Activated CD4-positive, CD25-positive, alpha-beta regulatory T cell treated with anti-CD3 and anti-CD28 coated beads, Interleukin-2, amount 50 U/mL, for 72 hours (primary cell): Measurements from ENCODE around the gene TUBA4A.
A peak's percentile ranks its signal among the peaks of the same experiment; 100 is the strongest.
"Not testable (repeated sequence)": the region's sequence is repeated elsewhere in the genome, so short reads cannot be mapped to it uniquely, and the experiment has no call there.

Experiments used
- DNase-seq: peaks from one replicate; pipeline ENCODE4 v3.0.0; 2021

Gene TUBA4A

GRCh38 chr2:219266886-219267285, 13.2 kb upstream of the TUBA4A start:
- no peak for DNase-seq

- DNase-seq, result no peak
These were observed 12.5 kb upstream of the TUBA4A start for GRCh38 chr2:219266232-219266631.

GRCh38 chr2:219261024-219261855, 7.5 kb upstream of the TUBA4A start:
- no peak for DNase-seq

- DNase-seq, result not testable (repeated sequence)
These were observed 5.2 kb upstream of the TUBA4A start for GRCh38 chr2:219258942-219259341.

- no peak for DNase-seq
These were observed 978 bp upstream of the TUBA4A start for GRCh38 chr2:219254590-219255201.

GRCh38 chr2:219252900-219253752, 592 bp downstream of the TUBA4A start, which contains the start of gene TUBA4B:
Gene TUBA4B, plus strand, starts transcription at chr2:219253243. Its CDS starts 165 bp downstream, at chr2:219253408.
- DNase-seq, result peak; percentile 61

GRCh38 chr2:219252570-219252899, 1.2 kb downstream of the TUBA4A start:
- no peak for DNase-seq

- DNase-seq, result no peak
These were observed 1.6 kb downstream of the TUBA4A start for GRCh38 chr2:219252084-219252483.

- DNase-seq, result no peak
These were observed 2.1 kb downstream of the TUBA4A start for GRCh38 chr2:219251656-219252055.

- DNase-seq, result no peak
These were observed 3.5 kb downstream of the TUBA4A start for GRCh38 chr2:219250049-219250781.

GRCh38 chr2:219249203-219249980, 4.3 kb downstream of the TUBA4A start:
- DNase-seq, result no peak

- no peak for DNase-seq
These were observed 4.9 kb downstream of the TUBA4A start for GRCh38 chr2:219248845-219249202.

GRCh38 chr2:219247678-219248642, 5.8 kb downstream of the TUBA4A start:
- DNase-seq, result peak; percentile 38

GRCh38 chr2:219246559-219246958, 7.2 kb downstream of the TUBA4A start:
- no peak for DNase-seq

GRCh38 chr2:219245899-219246230, 7.9 kb downstream of the TUBA4A start:
- DNase-seq, result no peak

GRCh38 chr2:219245148-219245898, 8.4 kb downstream of the TUBA4A start, which contains the start of the genes GLB1L and STK16:
Gene GLB1L, minus strand, starts transcription at chr2:219245444. Its CDS starts 1,871 bp downstream, at chr2:219243573.
Gene STK16, plus strand, starts transcription at chr2:219245479. Its CDS starts 521 bp downstream, at chr2:219246000.
- peak; percentile 94 for DNase-seq

- no peak for DNase-seq
These were observed 8.9 kb downstream of the TUBA4A start for GRCh38 chr2:219244789-219245147.

GRCh38 chr2:219243291-219243761, 10.4 kb downstream of the TUBA4A start:
- no peak for DNase-seq

GRCh38 chr2:219234331-219234730, 19.4 kb downstream of the TUBA4A start:
- DNase-seq, result no peak

GRCh38 chr2:219230059-219230540, 23.6 kb downstream of the TUBA4A start:
- DNase-seq, result peak; percentile 62
